OCI-LY7 (cell line): ENCODE data around the gene SH3PXD2A. TPM values are rescaled to one million over a fixed set of nuclear protein-coding genes. Genes with fewer than 3 reads are reported as not detected.

ENCODE experiments used
- BruUV-seq: library from RNA; stranded (reverse); fragments of 400-500 nt; replicated peaks from 2 replicates; lab custom pipeline; 2021; lab: Mats Ljungman, UMichigan
- CTCF ChIA-PET: fragments of 300-600 bp; sonication (Branson Sonifier 250); formaldehyde crosslinking; loops from one replicate; lab custom pipeline; 2022; ENCODE audit warnings: antibody characterized with exemption; ENCODE audit not compliant: unreplicated experiment; lab: Charles Lee
- POLR2A ChIA-PET: fragments of 300-600 bp; sonication (Branson Sonifier 250); formaldehyde crosslinking; loops from one replicate; lab custom pipeline; 2022; ENCODE audit warnings: antibody characterized with exemption; lab: Charles Lee
- DNase-seq: peaks from one replicate; pipeline ENCODE4 v3.0.0-alpha.2; 2015; ENCODE audit warnings: low spot score
- H2AFZ ChIP-seq: fragments of 200-600 bp; sonication (generic), shearing (Covaris generic); 2 replicates; pipeline ENCODE4 v1.6.1; 2014; ENCODE audit warnings: mild to moderate bottlenecking, antibody characterized with exemption, low read length, moderate library complexity
- H3K27ac ChIP-seq: fragments of 200-600 bp; sonication (generic); 2 replicates; pipeline ENCODE4 v1.5.1; 2014; ENCODE audit warnings: mixed run types, low read depth, mild to moderate bottlenecking, moderate library complexity, low read length, inconsistent platforms; ENCODE audit not compliant: poor library complexity, severe bottlenecking
- H3K36me3 ChIP-seq: fragments of 200-600 bp; sonication (generic); 2 replicates; pipeline ENCODE4 v1.6.1; 2014; ENCODE audit warnings: mild to moderate bottlenecking, antibody characterized with exemption, low read length, moderate library complexity, mixed read lengths; ENCODE audit not compliant: insufficient read depth
- H3K4me1 ChIP-seq: fragments of 200-600 bp; sonication (generic); 2 replicates; pipeline ENCODE4 v1.5.1; 2014; ENCODE audit warnings: mild to moderate bottlenecking, low read length; ENCODE audit not compliant: insufficient read depth, poor library complexity, severe bottlenecking
- H3K4me2 ChIP-seq: fragments of 200-600 bp; sonication (generic); 2 replicates; pipeline ENCODE4 v1.6.1; 2014; ENCODE audit warnings: mild to moderate bottlenecking, low read length
- H3K4me3 ChIP-seq: fragments of 200-600 bp; sonication (generic); 2 replicates; pipeline ENCODE4 v1.5.1; 2014; ENCODE audit warnings: mild to moderate bottlenecking, low read depth, low read length; ENCODE audit not compliant: poor library complexity, severe bottlenecking
- H3K79me2 ChIP-seq: fragments of 200-600 bp; sonication (generic); 2 replicates; pipeline ENCODE4 v1.6.1; 2016; ENCODE audit warnings: low read depth, mild to moderate bottlenecking, low read length, moderate library complexity, mixed read lengths; ENCODE audit not compliant: insufficient read depth
- H3K9me2 ChIP-seq: fragments of 200-600 bp; sonication (generic); 2 replicates; pipeline ENCODE4 v1.6.1; 2016; ENCODE audit warnings: mild to moderate bottlenecking, low read length, mixed read lengths; ENCODE audit not compliant: insufficient read depth
- H3K9me3 ChIP-seq: fragments of 200-600 bp; sonication (generic); 2 replicates; pipeline ENCODE4 v1.6.1; 2014; ENCODE audit warnings: mild to moderate bottlenecking, mixed run types, low read length, mixed read lengths
- H4K20me1 ChIP-seq: fragments of 200-600 bp; sonication (generic); 2 replicates; pipeline ENCODE4 v1.6.1; 2014; ENCODE audit warnings: mild to moderate bottlenecking, antibody characterized with exemption, low read length, moderate library complexity, mixed read lengths; ENCODE audit not compliant: insufficient read depth
- CTCF ChIP-seq: fragments of 200-600 bp; sonication (generic); conservative IDR thresholded peaks from 2 replicates; pipeline ENCODE4 v1.5.1; 2014; ENCODE audit warnings: mild to moderate bottlenecking, antibody characterized with exemption, low read length, moderate library complexity, mixed read lengths
- EZH2phosphoT487 ChIP-seq: fragments of 200-600 bp; sonication (generic); IDR thresholded peaks from 2 replicates; pipeline ENCODE4 v1.6.1; 2018; ENCODE audit warnings: low read depth, borderline replicate concordance, mild to moderate bottlenecking, mixed run types, antibody characterized with exemption, low read length, moderate library complexity, mixed read lengths
- intact Hi-C: fragments of 100-400 bp; cut with micrococcal nuclease; formaldehyde crosslinking; loops from one replicate; pipeline ENCODE4 v1.10.0; 2022; ENCODE audit not compliant: unreplicated experiment
- total RNA-seq, 2 experiments: library from RNA; depleted of rRNA in 1 of 2; stranded (reverse); fragments of >200 nt in 1 of 2; shearing (Covaris generic) in 1 of 2; gene quantifications; 2 replicates each; pipeline ENCODE4 v1.2.3, GENCODE V29; 2014 to 2022

The SH3PXD2A gene
- total RNA-seq, 2 experiments from 2014 or later = 0.85 to 5.9 TPM

DNA sequence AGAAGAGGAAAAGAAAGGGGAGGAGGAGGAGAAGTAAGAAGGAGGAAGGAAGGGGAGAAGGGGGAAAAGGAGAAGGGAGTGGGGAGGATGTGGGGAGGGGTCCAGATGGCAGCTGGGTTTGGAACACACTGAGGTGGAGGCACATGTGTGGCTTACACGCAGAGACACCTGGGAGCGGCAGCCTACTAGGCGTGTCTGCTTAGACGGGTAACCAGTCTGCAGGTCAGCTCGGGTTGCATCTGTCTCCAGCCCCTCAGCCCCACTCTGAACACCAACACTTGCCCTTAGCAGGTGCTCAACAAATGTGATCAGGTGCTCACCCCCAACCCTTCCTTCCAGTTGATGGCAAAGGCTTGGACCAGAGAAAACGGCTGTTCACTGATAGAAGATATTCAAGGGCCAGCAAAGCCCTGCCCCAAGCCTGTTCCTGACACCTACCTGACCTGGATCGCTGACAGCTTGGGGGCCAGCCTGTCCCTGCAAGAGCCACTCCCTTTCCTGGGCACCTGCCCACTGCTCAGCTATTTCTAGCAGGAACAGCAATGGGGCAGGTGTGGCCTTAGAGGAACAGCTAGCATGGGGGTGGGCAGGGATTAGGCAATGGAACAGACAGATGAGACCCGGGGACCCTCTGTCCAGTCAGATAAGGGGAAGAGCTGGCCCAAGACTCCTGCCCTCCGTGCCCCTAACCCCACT, 70.5 kb downstream of the SH3PXD2A start:
- no peaks in the 10 kb centered on the region for H3K9me3 ChIP-seq
- H3K4me3 ChIP-seq = no peak overlapping the region
- DNase-seq = no peak
- H2AFZ ChIP-seq = no peak overlapping the region
- H3K4me1 ChIP-seq = no peaks in the 10 kb centered on the region
- no peaks in the 10 kb centered on the region for H3K9me2 ChIP-seq
- no peaks in the 10 kb centered on the region for H4K20me1 ChIP-seq
- ChIA-PET CTCF (no interaction called here), POLR2A (no interaction called here)
- no peaks in the 10 kb centered on the region for H3K79me2 ChIP-seq
- H3K27ac ChIP-seq = no peak overlapping the region
- no peak overlapping the region for H3K4me2 ChIP-seq
- no peaks in the 10 kb centered on the region for H3K36me3 ChIP-seq
- TF ChIP-seq EZH2phosphoT487 (no peak), CTCF (no peak)
- no TSS peak for BruUV-seq
- intact Hi-C loops = no loop called here

GRCh38 chr10:103784089-103784488, 71.3 kb downstream of the SH3PXD2A start:
- Histone ChIP-seq H3K36me3 (no peaks in the 10 kb centered on the region), H3K4me2 (no peak overlapping the region), H3K4me1 (no peaks in the 10 kb centered on the region), H3K27ac (no peak overlapping the region), H2AFZ (no peak overlapping the region), H3K9me3 (no peaks in the 10 kb centered on the region), H4K20me1 (no peaks in the 10 kb centered on the region), H3K9me2 (no peaks in the 10 kb centered on the region), H3K79me2 (no peaks in the 10 kb centered on the region), H3K4me3 (no peak overlapping the region)
- no peak for DNase-seq
- POLR2A ChIA-PET = no interaction called here
- no TSS peak for BruUV-seq
- CTCF ChIA-PET = no interaction called here
- TF ChIP-seq CTCF (no peak), EZH2phosphoT487 (no peak)
- intact Hi-C loops = no loop called here

- Histone ChIP-seq H3K4me3 (no peak overlapping the region), H3K4me1 (no peaks in the 10 kb centered on the region), H3K9me2 (no peaks in the 10 kb centered on the region), H3K27ac (no peak overlapping the region), H3K9me3 (no peaks in the 10 kb centered on the region), H3K4me2 (no peak overlapping the region), H4K20me1 (no peaks in the 10 kb centered on the region), H2AFZ (no peak overlapping the region), H3K36me3 (no peaks in the 10 kb centered on the region), H3K79me2 (no peaks in the 10 kb centered on the region)
- no peak for DNase-seq
- POLR2A ChIA-PET = interaction anchor here (0.6 kb wide), 1 partner anchor 65 kb away, joined by 7 read pairs; no protein-coding TSS in a partner anchor
- no peak for TF ChIP-seq CTCF
- TF ChIP-seq EZH2phosphoT487 = no peak
- CTCF ChIA-PET = no interaction called here
- BruUV-seq = no TSS peak
- intact Hi-C loops = no loop called here
These were observed 71.7 kb downstream of the SH3PXD2A start for GRCh38 chr10:103783681-103784080.
